ENCODE data around the gene SPEG. TPM values are rescaled to one million over a fixed set of nuclear protein-coding genes. Genes with fewer than 3 reads are reported as not detected.

The SPEG gene
- total RNA-seq, 1 donor from 2014 or later, result under 0.01 TPM

- DNase-seq (ENCODE audit: low read depth in 2 of 2), result no peak
Measured at GRCh38 chr2:219511547-219512325, 77.1 kb downstream of the SPEG start.

DNA sequence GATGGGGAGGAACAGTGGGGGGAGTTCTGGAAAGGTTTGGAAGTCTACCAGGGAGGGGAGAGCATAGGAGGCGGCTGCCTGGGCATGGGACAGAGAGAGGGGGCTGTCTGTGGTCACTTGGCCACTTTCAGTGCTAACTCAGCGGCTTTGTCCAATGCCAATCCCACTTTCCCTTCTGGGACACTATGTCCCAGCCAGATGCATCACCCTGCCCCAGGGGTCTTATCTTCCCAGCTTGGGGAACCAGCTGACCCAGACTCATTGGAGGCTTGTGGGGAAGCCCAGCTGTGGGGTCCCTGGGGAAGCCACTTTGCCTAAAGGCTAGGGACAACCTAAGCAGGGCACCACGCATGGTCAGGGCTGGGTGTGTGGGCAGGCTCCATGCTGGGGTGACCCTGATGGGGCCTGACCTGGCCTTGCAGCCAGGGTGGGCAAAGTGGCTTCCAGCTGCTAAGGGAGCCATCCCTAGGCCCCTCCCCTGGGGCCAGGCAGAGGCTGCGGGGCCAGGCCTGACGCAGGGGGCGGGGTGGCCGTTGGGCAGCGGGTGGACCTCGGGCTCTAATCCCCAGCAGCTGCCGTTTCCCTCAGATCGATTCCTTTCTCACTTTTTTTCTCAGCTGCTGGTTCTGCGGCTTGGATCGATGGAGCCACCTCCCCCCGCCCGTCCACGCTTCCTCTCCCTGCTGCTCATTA is 78.0 kb downstream of the SPEG start:
- no peak for DNase-seq (ENCODE audit: low read depth in 2 of 2)

- no peak for DNase-seq (ENCODE audit: low read depth in 2 of 2)
Measured at GRCh38 chr2:219513787-219514186, 79.1 kb downstream of the SPEG start.

DNA sequence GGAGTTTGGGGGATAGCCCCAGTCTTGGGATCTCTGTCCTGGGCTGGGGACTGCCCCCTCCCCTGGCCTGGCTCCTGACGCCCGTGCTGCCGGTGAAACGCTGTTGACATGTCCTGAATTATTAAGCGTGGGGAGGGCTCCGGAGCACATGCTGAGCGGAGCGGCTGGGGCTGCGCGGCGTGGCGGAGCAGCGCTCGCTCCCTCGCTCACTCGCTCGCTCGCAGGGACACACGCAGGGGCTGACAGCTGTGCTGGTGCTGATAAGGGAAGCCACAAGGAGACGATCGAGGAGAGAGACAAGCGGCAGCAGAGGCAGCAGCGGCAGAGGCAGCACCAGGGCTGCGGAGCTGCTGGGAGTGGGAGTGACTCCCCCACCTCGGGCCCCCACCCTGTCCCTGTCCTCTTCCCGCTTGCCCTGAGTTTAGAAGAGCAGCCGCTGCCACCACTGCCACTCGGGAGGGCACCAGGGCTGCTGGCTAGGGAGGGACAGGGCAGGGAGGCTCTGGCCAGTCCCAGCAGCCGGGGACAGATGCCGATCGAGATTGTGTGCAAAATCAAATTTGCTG is 79.6 kb downstream of the SPEG start, which contains the start of gene ASIC4:
TSS of gene ASIC4 (plus strand) at position 287 of the 566 bp plus-strand sequence. CDS start at position 530, 243 bp downstream.
- DNase-seq (ENCODE audit: low read depth in 2 of 2), result no peak

DNA sequence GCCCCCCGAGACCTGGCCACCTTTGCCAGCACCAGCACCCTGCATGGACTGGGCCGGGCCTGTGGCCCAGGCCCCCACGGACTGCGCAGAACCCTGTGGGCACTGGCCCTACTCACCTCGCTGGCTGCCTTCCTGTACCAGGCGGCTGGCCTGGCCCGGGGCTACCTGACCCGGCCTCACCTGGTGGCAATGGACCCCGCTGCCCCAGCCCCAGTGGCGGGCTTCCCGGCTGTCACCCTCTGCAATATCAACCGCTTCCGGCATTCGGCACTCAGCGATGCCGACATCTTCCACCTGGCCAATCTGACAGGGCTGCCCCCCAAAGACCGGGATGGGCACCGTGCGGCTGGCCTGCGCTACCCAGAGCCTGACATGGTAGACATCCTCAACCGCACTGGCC is 80.2 kb downstream of the SPEG start:
- no peak for DNase-seq (ENCODE audit: low read depth in 2 of 2)

GRCh38 chr2:219515874-219516629 is 81.4 kb downstream of the SPEG start:
- DNase-seq (ENCODE audit: low read depth in 2 of 2), result no peak

- no peak for DNase-seq (ENCODE audit: low read depth in 2 of 2)
Measured at GRCh38 chr2:219516888-219517287, 82.2 kb downstream of the SPEG start.

DNA sequence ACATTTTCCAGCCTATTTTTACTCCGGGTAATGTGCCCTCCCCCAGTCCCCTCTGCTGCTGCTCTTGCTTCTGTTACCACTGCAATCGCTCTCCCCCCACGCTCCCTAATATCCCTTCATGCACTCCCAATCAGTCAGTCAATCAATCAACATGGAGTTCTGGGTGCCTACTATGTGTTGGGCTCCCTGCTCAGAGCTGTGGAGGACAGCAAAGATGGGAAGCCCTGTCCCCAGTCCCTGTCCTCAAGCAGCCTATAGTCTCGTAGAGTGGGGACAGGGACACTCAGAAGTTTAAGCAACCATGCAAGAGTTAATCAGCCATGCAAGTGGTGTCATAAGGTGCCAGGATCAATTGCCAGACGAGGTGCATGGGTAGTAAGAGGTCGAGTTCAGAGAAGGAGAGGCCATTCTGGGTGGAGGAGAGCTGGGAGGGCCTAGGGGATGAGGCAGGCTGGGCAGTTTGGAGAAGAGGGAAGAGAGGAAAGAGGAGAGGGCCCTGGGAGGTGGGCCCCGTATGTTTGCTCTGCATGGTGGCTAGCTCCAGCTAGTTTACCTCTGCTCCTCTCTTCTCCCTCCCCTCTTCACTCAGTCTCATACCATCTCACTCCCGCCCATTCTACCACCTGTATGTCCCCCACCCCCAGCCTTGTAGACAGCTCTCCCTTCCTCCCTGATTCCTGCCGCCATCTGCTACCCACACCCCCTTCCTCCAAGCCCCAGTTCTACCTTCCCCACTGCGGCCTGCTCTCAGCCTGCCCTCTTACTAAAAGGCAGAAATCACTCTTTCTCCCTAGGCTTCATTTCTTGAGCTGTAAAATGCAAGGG is 83.5 kb downstream of the SPEG start:
- DNase-seq (ENCODE audit: low read depth in 2 of 2), result no peak

GRCh38 chr2:219519526-219519916 is 84.9 kb downstream of the SPEG start:
- no peak for DNase-seq (ENCODE audit: low read depth in 2 of 2)

DNA sequence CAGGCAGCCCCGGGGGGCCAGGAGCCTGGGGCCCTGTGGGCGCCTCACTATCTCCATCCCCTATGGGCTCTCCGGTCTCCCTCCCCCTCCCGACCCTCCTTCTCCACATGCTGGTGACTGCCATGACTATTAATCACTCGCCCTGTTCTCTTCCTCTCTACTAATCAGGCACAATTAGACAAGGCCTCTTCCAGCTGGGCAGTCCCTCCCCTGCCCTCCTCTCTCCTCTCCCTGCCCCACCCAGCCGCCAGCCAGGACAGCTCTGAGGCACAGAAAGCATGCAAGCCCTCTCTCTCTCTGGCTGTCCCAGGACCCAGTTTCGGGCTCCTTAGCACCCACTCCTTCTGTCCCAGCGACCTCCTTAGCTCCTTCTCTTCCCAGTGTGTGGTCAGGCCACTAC is 85.4 kb downstream of the SPEG start:
- no peak for DNase-seq (ENCODE audit: low read depth in 2 of 2)

- peak; percentile 9 to 22 for DNase-seq (ENCODE audit: low read depth in 2 of 2)
Measured at GRCh38 chr2:219521066-219521880, 86.6 kb downstream of the SPEG start.

GRCh38 chr2:219522111-219523030 is 87.7 kb downstream of the SPEG start:
- DNase-seq (ENCODE audit: low read depth in 2 of 2), result peak in 1 of 2 donors; percentile 23

DNA sequence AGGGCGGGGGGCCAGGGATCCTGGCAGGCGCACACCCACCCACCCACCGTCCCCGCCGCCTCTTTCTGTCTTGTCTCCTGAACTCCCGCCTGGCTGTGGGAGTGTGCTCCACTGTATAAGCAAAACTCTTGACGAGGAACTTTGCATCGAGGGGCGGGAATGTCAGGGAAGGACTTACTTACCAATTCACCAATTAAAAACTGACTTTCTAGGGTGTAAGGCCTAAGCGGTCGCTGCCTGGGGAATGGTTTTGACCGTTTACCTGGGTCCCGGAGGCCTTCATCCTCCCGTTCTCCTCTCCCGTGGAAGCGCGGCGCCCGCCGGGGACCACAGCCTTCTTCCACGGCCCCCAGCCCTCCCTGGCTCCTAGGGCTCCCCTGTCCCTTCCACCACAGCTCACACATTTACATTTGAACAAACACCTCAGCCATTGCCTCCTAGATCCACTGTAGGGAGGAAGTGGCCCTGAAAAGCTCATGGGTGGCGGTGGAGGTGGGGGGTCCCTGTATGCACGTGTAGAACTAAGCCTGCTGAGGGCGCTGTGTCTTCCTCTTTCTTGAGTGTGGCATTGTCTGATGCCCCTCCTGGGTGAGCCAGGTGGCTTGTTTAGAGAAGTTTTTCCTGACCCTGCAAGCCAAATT is 88.5 kb downstream of the SPEG start:
- DNase-seq (ENCODE audit: low read depth in 2 of 2), result no peak

- DNase-seq (ENCODE audit: low read depth in 2 of 2), result no peak
Measured at GRCh38 chr2:219524817-219525216, 90.2 kb downstream of the SPEG start.

DNA sequence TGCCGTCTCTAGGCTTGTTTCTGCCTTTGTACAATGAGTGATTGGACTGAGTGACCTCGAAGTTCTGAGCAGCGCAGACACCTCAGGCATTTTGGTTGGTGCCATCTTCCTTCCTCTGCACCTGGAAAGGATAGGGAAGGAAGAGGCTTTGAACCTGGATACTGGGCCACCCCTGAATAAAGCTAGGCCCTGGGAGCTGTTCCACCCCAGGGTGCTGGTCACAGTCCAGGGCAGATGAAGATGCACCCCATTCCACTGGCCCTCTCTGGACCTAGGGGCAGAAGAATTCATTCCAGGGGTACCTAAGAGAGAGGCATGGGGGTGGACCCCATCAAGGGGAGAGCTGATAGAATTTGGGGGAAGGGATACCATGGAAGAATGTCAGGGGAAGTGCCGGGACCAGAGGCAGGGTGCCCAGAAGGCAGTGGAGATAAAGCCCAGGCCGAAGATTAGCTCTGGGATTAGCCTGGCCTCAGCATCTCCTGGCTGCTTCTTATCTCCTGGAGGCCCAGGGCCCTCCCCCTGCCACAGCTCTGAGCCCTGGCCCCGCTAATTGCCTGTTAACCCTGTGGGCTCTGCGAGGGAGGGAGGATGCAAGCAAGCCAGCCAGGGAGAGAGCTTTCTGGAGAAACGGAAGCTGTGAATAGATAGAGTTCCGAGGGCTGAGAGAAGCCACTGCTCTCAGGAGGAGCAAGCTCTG is 91.0 kb downstream of the SPEG start:
- no peak for DNase-seq (ENCODE audit: low read depth in 2 of 2)

DNA sequence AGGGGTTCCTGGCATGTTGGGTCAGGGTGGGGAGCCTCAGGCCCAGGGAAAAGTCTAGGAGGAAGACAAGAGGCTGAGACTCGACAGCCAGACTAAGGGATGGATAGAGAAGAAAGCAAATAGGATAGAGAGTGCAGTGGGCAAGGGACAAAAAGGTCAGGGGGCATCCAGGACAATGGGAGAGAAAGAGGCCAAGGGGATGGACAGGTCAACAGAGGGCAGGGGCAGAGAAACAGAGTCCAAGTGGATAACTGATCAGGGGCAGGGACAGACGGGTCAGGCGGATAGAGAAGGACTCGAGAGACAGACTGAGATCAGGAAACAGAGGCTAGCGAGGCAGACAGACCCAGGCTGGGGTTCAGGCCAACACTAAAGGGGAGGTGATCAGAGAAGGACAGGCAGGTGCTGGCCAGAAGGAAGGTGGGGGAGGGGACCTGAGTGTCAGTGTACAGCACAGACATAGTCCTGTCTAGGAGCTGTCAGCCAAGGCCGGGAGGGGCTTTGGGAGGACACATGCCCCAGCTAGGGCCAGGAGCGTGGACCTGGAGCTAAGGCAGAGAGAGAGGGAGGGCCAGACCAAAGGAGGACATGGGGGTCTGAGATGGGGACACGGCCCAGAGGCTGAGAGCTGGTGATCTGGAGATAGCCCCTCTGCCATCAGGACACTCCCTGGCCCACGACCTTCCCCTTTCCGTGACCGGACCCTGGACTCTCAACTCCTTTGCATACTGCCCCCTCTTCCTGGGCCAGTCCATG is 91.9 kb downstream of the SPEG start:
- no peak for DNase-seq (ENCODE audit: low read depth in 2 of 2)

DNA sequence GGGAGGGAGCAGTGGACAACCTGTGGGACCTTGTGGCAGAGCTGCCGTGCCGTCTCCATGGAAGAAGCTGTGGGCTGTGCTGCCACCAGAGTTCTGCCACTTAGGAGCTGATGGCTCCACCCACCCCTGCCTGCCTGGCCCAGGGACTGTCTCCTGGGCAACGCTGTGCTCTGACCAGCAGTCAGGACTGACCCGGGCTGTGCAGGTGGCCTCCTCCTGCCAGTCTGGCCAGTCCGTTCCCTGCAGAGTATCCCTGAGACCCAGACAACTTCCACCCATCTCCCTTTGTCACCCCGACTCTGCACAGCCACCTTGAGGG is 92.4 kb downstream of the SPEG start:
- no peak for DNase-seq (ENCODE audit: low read depth in 2 of 2)
